Fibroblast of skin of left biceps (primary cell): ENCODE results near the gene SLC39A3.

Experiments
- DNase-seq, 2 experiments: peaks; one replicate each; pipeline ENCODE4 v3.0.0-alpha.2; 2013; ENCODE audit warnings: low read depth in 2 of 2

The SLC39A3 gene

GRCh38 chr19:2768365-2769132 lies 28.7 kb upstream of the SLC39A3 start:
- no peak for DNase-seq

- DNase-seq = no peak
Observed at GRCh38 chr19:2767688-2768087, 27.9 kb upstream of the SLC39A3 start.

GRCh38 chr19:2766594-2767372 lies 27.0 kb upstream of the SLC39A3 start:
- DNase-seq = no peak

GRCh38 chr19:2765376-2765775 lies 25.6 kb upstream of the SLC39A3 start:
- DNase-seq = no peak

- no peak for DNase-seq
Observed at GRCh38 chr19:2764945-2765344, 25.1 kb upstream of the SLC39A3 start.

GRCh38 chr19:2763687-2764086 lies 23.9 kb upstream of the SLC39A3 start:
- DNase-seq = no peak

GRCh38 chr19:2762783-2763496 lies 23.1 kb upstream of the SLC39A3 start:
- DNase-seq = no peak

GRCh38 chr19:2761876-2762782 lies 22.3 kb upstream of the SLC39A3 start:
- no peak for DNase-seq

GRCh38 chr19:2761309-2761677 lies 21.5 kb upstream of the SLC39A3 start:
- DNase-seq = no peak

GRCh38 chr19:2759965-2760364 lies 20.1 kb upstream of the SLC39A3 start:
- no peak for DNase-seq

GRCh38 chr19:2759362-2759761 lies 19.5 kb upstream of the SLC39A3 start:
- no peak for DNase-seq

GRCh38 chr19:2758601-2759313 lies 18.9 kb upstream of the SLC39A3 start:
- DNase-seq = no peak

GRCh38 chr19:2756921-2757881 lies 17.4 kb upstream of the SLC39A3 start:
- DNase-seq = no peak

GRCh38 chr19:2756477-2756876 lies 16.7 kb upstream of the SLC39A3 start:
- DNase-seq = no peak

- DNase-seq = no peak
Observed at GRCh38 chr19:2755811-2756210, 16.0 kb upstream of the SLC39A3 start.

GRCh38 chr19:2755448-2755705 lies 15.6 kb upstream of the SLC39A3 start:
- no peak for DNase-seq

GRCh38 chr19:2754659-2755447 lies 15.0 kb upstream of the SLC39A3 start:
- DNase-seq = no peak

GRCh38 chr19:2751438-2751830 lies 11.6 kb upstream of the SLC39A3 start:
- no peak for DNase-seq

GRCh38 chr19:2750808-2751437 lies 11.1 kb upstream of the SLC39A3 start:
- DNase-seq = no peak
